KOPT-K1 (cell line): ENCODE results near the gene TRAPPC3.
A peak's percentile ranks its signal among the peaks of the same experiment; 100 is the strongest.
"Not testable (repeated sequence)": the region's sequence is repeated elsewhere in the genome, so short reads cannot be mapped to it uniquely, and the experiment has no call there.

Source experiments
- H3K27ac ChIP-seq: fragments of 200-600 bp; sonication (generic); 2 replicates; pipeline ENCODE4 v1.5.1; 2016; ENCODE audit warnings: antibody characterized with exemption, mild to moderate bottlenecking, low read depth, low read length; ENCODE audit not compliant: poor library complexity, severe bottlenecking
- H3K36me3 ChIP-seq: fragments of 200-600 bp; sonication (generic); 2 replicates; pipeline ENCODE4 v1.5.1; 2017; ENCODE audit warnings: antibody characterized with exemption, mild to moderate bottlenecking, low read length, moderate library complexity; ENCODE audit not compliant: insufficient read depth
- H3K9me3 ChIP-seq: fragments of 200-600 bp; sonication (generic); 2 replicates; pipeline ENCODE4 v1.5.1; 2017; ENCODE audit warnings: antibody characterized with exemption, low read length, mild to moderate bottlenecking; ENCODE audit not compliant: insufficient read depth, poor library complexity, severe bottlenecking

The TRAPPC3 gene

GRCh38 chr1:36149237-36149972 is at the start of gene TRAPPC3:
TRAPPC3 (minus strand) TSS chr1:36149486; CDS start chr1:36149378, 108 bp downstream.
- no peaks in the 10 kb centered on the region for H3K9me3 ChIP-seq
- H3K36me3 ChIP-seq: peaks cover 9% of the 10 kb centered on the region; the same call in 1 of the 2 replicates
- peak within 1 kb of the TSS; percentile 72 for H3K27ac ChIP-seq

- no peaks in the 10 kb centered on the region for H3K9me3 ChIP-seq
- no peak overlapping the region for H3K27ac ChIP-seq
- no peaks in the 10 kb centered on the region for H3K36me3 ChIP-seq
Observed at GRCh38 chr1:36198641-36199040, 49.4 kb upstream of the TRAPPC3 start.

DNA sequence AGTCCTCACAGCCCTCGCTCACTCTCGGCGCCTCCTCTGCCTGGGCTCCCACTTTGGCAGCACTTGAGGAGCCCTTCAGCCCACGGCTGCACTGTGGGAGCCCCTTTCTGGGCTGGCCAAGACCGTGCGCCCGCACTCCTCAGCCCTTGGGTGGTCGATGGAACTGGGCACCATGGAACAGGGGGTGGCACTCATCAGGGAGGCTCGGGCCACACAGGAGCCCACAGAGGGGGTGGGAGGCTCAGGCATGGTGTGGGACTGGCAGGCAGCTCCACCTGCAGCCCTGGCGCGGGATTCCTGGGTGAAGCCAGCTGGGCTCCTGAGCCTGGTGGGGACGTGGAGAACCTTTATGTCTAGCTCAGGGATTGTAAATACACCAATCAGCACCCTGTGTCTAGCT is 47.5 kb upstream of the TRAPPC3 start:
- H3K9me3 ChIP-seq, H3K36me3 ChIP-seq, H3K27ac ChIP-seq: not testable (repeated sequence)

DNA sequence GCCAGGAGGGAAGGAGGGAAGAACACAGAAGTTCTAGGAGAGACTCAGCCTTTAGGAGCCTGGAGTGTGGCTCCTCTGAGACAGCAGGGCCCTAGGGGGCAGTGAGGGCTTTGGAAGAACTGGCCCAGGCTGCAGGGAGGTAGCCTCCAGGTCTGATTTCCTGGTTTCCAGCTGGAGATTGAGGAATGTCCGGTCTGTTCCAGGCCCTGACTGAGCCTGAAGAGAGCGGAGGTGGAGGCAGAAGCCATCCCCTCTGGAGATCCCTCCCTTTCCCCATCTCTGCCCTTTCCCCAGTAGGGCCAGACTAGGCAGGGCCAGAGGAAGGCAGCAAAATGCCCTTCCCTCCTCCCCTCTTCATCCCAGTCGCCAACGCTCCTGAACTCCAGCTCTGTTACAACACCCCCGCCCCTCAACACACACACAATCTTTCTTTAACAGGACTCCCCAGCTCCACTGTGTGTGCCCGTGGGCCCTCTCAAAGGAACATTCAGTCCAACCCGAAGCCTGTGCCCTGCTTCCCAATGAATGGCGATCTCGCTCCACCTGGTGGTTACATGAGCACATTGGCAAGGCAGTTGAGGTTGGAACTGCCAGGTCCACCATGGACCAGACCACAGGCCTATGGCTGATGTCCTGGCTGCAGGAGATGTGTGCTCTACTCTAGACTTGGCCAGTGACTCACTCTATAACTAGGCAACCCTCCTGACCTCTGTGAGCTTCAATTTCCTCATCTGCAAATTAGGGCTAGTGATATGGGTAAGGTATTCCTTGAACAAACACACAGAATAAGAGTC is 38.7 kb upstream of the TRAPPC3 start:
- Histone ChIP-seq H3K27ac (no peak overlapping the region), H3K9me3 (no peaks in the 10 kb centered on the region), H3K36me3 (peaks cover under 1% of the 10 kb centered on the region; the same call in 1 of the 2 replicates)

DNA sequence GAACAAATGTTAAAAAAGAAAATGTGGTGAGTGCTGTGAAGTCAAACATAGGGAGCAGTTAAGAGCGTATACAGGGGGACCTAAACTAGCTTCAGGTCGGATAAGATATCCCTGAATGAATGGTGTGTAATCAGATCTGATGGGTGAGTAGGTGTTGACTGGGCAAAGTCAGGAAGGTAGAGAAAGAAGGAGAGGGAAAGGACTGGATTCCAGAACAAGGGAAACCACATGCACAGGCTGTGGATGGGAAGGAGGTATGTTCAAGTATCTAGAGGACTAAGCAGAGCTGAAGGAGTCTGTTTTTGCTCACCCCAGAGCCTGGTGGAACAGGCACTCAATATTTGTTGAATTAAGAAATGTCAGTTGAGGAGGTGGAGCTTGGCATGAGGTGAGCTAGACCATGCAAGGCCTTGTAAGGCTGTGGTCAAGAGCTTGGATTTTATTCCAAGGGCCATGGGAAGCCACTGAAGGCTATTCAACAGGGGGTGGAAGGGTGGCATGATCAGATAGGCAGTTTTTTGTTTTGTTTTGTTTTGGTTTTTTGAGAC is 34.1 kb upstream of the TRAPPC3 start:
- Histone ChIP-seq H3K27ac (no peak overlapping the region), H3K9me3 (no peaks in the 10 kb centered on the region)

DNA sequence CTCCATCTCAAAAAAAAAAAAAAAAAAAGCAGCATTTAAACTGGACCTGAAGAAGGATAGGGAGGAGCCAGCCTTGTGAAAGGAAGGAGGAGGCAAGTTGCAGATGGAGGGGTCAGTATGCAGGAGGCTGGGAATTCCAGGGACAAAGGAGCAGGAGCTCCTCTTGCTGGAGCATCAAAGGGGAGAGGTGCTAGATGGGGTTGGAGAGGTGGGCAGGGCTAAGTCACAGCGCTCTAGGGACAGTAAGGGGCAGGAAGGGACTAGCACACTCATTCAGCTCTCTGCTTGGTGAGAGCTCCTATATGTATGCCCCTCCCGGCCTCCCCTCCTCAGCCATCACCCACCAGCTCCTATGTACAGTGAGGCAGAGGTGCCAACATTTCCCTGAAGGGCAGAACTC is 33.4 kb upstream of the TRAPPC3 start:
- peaks cover 50% of the 10 kb centered on the region for H3K36me3 ChIP-seq
- H3K9me3 ChIP-seq: no peaks in the 10 kb centered on the region
- no peak overlapping the region for H3K27ac ChIP-seq

More for the DNA sequence above, 34.1 kb upstream of the TRAPPC3 start:
- peaks cover 43% of the 10 kb centered on the region for H3K36me3 ChIP-seq

- peaks cover 83% of the 10 kb centered on the region for H3K36me3 ChIP-seq
- no peaks in the 10 kb centered on the region for H3K9me3 ChIP-seq
- no peak overlapping the region for H3K27ac ChIP-seq
Observed at GRCh38 chr1:36179220-36179600, 29.9 kb upstream of the TRAPPC3 start.

DNA sequence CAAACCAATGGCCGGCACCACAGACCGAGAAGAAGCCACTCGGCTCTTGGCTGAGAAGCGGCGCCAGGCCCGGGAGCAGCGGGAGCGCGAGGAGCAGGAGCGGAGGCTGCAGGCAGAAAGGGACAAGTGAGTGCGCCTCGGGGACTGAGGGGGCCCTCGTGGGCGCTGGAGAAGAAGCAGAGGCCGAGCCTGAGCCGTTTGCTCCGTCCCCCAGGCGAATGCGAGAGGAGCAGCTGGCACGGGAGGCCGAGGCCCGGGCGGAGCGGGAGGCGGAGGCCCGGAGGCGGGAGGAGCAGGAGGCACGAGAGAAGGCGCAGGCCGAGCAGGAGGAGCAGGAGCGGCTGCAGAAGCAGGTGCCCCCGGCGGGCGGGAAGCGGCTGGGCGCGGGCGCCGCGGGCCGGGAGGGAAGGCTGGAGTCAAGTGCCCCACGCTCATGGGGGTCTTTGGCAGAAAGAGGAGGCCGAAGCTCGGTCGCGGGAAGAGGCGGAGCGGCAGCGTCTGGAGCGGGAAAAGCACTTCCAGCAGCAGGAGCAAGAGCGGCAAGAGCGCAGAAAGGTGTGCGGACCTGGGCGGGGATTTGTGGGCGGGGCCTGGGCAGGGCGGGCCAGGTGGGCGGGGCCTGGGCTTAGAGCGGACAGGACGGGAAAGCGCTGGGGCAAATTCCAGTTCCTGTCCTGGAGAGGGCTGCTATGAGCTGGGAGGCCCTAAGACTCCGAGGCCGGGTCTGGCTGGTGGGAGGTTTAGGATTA is 29.4 kb upstream of the TRAPPC3 start:
- H3K27ac ChIP-seq: no peak overlapping the region
- peaks cover 89% of the 10 kb centered on the region for H3K36me3 ChIP-seq
- H3K9me3 ChIP-seq: no peaks in the 10 kb centered on the region

- Histone ChIP-seq H3K27ac (no peak overlapping the region), H3K9me3 (no peaks in the 10 kb centered on the region), H3K36me3 (peaks cover 95% of the 10 kb centered on the region)
Observed at GRCh38 chr1:36177589-36178431, 28.5 kb upstream of the TRAPPC3 start.

DNA sequence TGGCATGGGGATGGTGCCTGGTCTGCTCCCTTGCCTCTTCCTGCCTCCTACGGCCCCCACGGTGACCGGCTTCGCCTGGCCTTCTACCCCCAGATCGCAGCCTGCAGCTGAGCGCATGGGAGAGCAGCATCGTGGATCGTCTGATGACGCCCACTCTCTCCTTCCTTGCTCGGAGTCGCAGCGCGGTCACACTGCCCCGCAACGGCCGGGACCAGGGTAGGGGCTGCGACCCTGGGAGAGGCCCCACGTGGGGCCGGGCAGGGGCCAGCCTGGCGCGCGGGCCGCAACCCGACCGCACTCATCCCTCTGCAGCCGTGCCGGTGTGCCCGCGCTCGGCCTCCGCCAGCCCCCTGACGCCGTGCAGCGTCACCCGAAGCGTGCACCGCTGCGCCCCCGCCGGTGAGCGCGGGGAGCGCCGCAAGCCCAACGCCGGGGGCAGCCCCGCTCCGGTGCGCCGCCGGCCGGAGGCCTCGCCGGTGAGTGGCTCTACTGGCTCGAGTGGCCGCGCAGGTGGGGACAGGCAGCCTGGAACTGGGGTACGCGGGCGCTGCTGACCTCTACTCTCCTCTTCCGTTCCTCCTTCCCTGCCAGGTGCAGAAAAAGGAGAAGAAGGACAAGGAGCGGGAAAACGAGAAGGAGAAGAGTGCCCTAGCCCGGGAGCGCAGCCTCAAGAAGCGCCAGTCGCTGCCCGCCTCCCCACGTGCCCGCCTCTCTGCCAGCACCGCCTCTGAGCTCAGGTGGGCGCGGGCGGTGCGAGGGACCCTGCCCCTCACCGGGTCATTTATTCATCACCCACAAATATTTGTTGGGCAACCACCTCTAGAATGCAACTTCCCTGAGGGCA is 27.0 kb upstream of the TRAPPC3 start:
- H3K27ac ChIP-seq: no peak overlapping the region
- H3K9me3 ChIP-seq: no peaks in the 10 kb centered on the region
- peaks cover 99% of the 10 kb centered on the region for H3K36me3 ChIP-seq

- Histone ChIP-seq H3K27ac (no peak overlapping the region), H3K36me3 (peaks cover 99% of the 10 kb centered on the region), H3K9me3 (no peaks in the 10 kb centered on the region)
Observed at GRCh38 chr1:36175137-36176095, 26.1 kb upstream of the TRAPPC3 start.

GRCh38 chr1:36174713-36175112 is 25.4 kb upstream of the TRAPPC3 start:
- Histone ChIP-seq H3K36me3 (peaks cover 98% of the 10 kb centered on the region), H3K9me3 (no peaks in the 10 kb centered on the region), H3K27ac (no peak overlapping the region)

GRCh38 chr1:36172983-36173382 is 23.7 kb upstream of the TRAPPC3 start:
- Histone ChIP-seq H3K9me3 (no peaks in the 10 kb centered on the region), H3K36me3 (peaks cover 94% of the 10 kb centered on the region), H3K27ac (no peak overlapping the region)
